ENCODE data around the gene IGFL2. TPM values are rescaled to one million over a fixed set of nuclear protein-coding genes. Genes with fewer than 3 reads are reported as not detected.
"Not testable (repeated sequence)": the region's sequence is repeated elsewhere in the genome, so short reads cannot be mapped to it uniquely, and the experiment has no call there.

IGFL2 gene
- not detected in 2 replicates for total RNA-seq

DNA sequence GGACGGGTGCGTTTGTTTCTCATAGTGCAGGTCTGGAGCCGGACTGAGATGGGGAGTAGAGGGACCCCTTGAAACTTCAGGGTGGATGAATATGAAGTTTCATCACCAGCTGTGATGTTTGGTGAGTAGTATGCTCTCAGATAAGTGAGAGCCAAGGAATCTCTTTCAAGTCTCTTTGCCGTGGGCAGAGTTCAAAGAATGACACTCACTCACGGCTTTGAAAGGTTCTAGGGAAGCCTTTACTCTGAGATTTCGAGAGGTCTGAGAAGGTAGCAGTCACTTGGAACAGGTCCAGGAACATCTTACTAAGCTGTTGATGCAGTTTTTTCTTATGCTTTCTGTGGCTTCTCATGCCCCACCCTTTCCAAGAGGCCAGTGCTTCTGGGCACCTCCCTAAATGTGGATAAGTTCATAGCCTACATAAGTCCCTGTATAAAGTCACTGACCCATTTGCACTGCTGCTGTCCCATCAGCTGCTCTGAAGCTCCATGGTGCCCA lies at the start of gene IGFL2:
IGFL2 (plus strand) TSS at position 448 of the 498 bp plus-strand sequence; CDS start at position 489, 41 bp downstream.
- no peak within 1 kb of the TSS for H3K4me3 ChIP-seq (ENCODE audit: low read depth, low read length)
- TF ChIP-seq CTCF (conservative IDR thresholded peaks at IDR 0.05; ENCODE audit: low read depth, low read length): no peak
- DNase-seq (ENCODE audit: low read depth): no peak

DNA sequence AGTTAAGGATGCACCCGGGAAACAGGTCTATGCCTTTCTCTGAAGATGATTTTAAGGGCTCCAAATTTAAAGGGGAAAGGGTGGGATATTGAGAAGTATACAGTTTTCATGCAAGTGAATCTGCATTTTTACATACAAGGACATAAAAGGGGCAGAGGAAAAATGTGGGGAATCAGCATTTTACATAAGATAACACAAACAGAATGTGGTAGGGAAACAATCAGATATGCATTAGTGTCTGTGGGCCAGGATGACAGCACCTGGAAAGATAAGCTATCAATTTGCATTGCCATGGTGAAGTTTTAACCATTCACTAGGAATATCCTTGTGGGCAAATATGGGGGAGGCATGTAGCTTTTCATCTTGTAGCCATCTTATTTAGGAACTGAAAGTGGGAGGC lies 47.7 kb upstream of the IGFL2 start:
- TF ChIP-seq CTCF (conservative IDR thresholded peaks at IDR 0.05; ENCODE audit: low read depth, low read length): no peak
- no peak overlapping the region for H3K4me3 ChIP-seq (ENCODE audit: low read depth, low read length)
- DNase-seq (ENCODE audit: low read depth): no peak

DNA sequence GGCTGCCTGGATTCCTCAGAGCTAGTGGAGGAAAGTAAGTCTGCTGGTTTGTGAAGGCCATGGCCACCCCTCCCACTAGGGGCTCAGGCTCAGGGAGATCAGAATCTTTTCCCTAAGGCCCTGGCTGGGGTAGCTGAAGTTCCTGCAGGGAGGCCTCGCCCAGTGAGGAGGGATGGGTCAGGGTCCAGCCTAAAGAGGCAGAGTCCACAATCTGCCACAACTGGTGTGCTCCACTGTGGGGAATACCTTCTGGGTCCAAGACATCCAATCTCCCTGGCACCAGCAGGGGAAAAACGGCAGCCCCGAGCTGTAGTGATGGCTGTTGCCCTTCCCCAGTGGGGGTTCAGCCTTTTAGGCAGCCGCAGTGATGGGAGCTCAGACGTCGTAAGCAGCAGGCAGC lies 46.7 kb upstream of the IGFL2 start:
- H3K4me3 ChIP-seq (ENCODE audit: low read depth, low read length): no peak overlapping the region
- DNase-seq (ENCODE audit: low read depth): no peak
- TF ChIP-seq CTCF (conservative IDR thresholded peaks at IDR 0.05; ENCODE audit: low read depth, low read length): no peak

DNA sequence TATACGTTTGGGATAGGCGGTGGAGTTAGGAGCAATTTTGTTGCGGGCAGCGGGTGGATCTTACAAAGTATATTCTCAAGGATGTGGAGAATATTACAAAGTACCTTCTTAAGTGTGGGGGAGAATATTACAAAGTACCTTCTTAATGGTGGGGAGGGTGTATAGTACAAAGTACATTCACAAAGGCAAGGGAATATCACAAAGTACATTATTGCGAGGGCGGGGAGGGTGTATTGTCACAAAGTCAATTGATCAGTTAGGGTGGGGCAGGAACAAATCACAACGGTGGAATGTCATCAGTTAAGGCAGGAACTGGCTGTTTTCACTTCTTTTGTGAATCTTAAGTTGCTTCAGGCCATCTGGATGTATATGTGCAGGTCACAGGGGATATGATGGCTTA lies 45.7 kb upstream of the IGFL2 start:
- not testable (repeated sequence) for H3K4me3 ChIP-seq (ENCODE audit: low read depth, low read length); DNase-seq (ENCODE audit: low read depth)

DNA sequence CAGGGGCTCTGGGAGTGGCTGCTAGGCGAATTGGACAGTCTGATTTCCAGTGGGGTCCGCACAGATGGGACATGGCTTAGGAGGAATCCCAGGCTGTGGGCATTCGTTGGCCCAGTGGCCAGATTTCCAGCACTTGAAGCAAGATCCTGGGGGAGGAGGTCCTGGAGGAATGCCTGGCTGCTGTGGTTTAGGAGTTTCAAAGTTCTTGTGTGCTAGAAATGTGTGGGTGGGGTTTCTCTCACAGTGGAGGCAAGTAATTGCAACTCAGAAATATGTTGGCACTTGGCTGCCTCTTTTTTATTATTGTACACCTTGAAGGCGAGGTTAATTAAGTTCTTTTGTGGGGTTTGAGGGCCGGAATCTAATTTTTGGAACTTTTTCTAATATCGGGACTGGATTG lies 40.7 kb upstream of the IGFL2 start:
- no peak for DNase-seq (ENCODE audit: low read depth)
- no peak for TF ChIP-seq CTCF (conservative IDR thresholded peaks at IDR 0.05; ENCODE audit: low read depth, low read length)
- H3K4me3 ChIP-seq (ENCODE audit: low read depth, low read length): no peak overlapping the region

DNA sequence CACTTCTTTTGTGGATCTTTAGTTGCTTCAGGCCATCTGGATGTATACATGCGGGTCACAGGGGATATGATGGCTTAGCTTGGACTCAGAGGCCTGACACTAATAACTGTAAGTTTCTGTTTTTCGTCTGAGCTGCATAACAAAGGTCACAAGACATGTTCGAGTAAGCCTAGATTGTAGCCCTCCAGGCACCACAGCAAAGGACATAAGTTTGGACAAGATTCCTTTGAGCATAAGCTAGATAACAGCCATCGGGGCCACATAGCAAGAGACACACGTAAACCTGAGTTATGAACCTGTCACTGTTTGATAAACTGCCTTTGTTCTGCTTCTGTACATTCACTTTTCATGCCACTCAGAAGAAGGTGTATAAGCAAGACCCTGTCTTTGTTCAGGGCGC lies 38.2 kb upstream of the IGFL2 start:
- TF ChIP-seq CTCF (conservative IDR thresholded peaks at IDR 0.05; ENCODE audit: low read depth, low read length): no peak
- DNase-seq (ENCODE audit: low read depth): no peak

GRCh38 chr19:46111376-46111775 lies 36.7 kb upstream of the IGFL2 start:
- no peak overlapping the region for H3K4me3 ChIP-seq (ENCODE audit: low read depth, low read length)
- no peak for TF ChIP-seq CTCF (conservative IDR thresholded peaks at IDR 0.05; ENCODE audit: low read depth, low read length)
- no peak for DNase-seq (ENCODE audit: low read depth)

More for the DNA sequence above, 38.2 kb upstream of the IGFL2 start:
- no peak overlapping the region for H3K4me3 ChIP-seq (ENCODE audit: low read depth, low read length)
